Dermis lymphatic vessel endothelial cell (primary cell): ENCODE measurements around the gene GNG7. TPM values are rescaled to one million over a fixed set of nuclear protein-coding genes. Genes with fewer than 3 reads are reported as not detected.

Experiments
- total RNA-seq: library from RNA; depleted of rRNA; stranded (reverse); fragments of >200 nt; gene quantifications from 2 replicates; pipeline ENCODE4 v1.2.1, GENCODE V29; 2014

Gene GNG7
- total RNA-seq, result 1.4 TPM in 2 replicates

DNA sequence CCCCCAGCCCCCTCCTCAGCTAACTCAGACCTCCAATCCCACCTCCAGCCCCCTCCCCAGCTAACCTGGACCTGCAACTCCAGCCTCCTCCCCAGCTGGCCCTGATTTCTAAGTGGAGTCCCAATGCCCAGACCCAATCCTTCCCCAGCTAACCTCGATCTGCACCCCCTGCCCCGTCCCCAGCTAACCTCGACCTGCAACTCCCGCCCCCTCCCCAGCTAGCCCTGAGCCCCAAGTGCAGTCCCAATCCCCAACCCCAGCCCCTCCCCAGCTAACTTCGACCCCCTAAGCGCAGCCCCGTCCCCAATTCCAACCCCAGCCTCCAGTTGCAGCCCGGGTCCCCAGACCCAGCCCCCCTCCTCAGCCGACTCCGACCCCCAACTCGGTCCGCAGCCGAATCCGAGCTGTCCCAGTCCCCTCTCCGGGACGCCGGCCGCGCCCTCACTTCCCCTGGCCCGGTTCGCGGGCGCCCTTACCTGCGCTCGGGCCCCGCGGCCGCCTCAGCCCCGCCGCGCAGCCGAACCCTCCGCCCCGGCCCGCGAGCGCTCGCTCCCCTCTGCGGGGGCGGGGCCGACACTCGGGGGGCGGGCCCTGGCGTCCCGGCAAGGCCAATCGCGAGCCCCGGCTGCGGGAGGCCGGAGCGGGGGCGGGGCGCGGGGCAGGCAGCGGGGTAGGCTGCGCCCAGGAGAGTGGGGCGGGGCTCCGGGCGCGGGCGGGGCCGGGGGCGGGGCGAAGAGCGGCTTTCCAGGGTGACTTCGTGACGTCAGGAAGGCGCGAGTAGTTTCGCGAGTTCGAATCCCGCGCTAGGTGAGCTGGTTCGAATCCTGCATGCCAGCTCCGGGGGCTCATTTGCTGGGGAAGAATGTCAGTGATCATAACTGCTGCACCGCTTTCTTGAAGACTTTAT is at the start of gene GNG7:
TSS of gene GNG7 (minus strand) at position 525 of the 907 bp plus-strand sequence. CDS start 182,006 bp downstream, outside the sequence.

DNA sequence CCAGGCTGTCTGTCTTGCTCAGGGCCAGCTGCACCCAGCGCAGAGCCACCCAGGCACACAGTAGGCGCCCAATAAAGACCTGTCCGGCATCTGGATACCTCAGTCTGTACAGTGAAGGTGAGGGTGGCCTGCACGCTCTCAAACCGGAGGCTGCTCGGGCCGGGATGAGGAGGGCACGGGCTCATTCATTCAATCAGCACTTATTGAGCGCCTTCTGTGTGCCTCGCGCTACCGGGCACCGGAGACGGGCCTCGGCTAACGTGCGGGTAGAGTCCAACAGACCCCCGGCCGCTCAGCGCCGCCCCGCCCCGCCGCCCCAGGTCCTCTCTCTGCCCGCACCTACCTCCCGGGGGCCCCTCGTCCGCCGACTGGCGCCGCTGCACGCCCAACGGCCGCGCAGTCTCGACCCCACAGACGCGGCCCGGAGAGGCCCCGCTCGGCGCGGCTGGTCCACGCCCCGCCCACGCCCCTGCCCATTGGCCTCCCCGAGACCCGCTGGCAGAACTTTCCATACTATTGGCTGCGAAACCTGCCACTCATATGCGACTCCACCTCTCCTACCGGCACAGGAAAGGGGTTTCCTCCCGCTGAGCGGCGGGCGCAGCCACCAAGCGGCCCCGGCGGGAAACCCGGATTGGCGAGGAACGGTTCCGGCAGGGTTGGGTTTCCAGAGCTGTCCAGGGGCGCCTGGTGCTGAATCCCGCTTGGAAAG is 37.3 kb upstream of the GNG7 start, which contains the start of gene SLC39A3:
TSS of gene SLC39A3 (minus strand) at position 416 of the 712 bp plus-strand sequence. CDS start 2,760 bp downstream, outside the sequence.

DNA sequence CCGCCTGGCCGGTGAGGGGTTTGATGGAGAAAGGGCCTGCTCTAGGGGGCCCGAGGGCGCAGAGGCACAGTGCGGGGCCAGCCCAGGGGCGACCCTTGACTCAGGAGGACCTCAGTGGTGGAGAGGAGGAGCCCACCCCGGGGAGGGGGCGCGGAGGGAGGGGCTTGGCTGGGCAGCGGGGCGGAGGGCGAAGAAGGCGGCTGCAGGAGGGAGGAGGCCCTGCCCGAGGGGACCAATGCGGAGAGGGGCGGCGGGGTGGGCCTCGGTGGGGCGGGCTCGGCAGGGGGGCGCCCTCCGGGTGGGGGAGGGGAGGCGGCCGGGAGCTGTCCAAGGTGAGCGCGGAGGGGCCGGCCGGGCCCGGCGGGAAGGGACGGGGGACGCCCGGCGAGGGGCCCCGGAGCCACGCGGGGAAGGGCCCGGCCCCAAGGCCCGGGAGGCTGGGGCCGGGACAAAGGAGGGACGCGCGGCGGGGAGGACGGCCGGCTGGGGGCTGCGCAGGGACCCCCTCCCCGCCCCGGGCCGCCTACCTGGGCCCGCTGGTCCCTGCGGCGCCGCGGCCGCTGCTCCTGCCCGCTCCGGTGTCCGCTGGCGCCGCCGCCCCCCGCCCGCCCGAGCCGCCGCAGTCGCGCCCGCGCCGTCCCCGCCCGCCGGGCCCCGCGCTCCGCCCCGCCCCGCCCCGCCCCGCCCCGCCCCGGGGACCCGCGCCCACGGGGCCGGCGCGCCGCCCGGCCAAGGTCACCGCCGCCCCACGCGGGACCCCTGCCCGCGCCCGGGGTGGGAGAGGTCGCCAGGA is 18.5 kb upstream of the GNG7 start, which contains the start of gene DIRAS1:
TSS of gene DIRAS1 (minus strand) at position 596 of the 793 bp plus-strand sequence. CDS start 3,566 bp downstream, outside the sequence.

DNA sequence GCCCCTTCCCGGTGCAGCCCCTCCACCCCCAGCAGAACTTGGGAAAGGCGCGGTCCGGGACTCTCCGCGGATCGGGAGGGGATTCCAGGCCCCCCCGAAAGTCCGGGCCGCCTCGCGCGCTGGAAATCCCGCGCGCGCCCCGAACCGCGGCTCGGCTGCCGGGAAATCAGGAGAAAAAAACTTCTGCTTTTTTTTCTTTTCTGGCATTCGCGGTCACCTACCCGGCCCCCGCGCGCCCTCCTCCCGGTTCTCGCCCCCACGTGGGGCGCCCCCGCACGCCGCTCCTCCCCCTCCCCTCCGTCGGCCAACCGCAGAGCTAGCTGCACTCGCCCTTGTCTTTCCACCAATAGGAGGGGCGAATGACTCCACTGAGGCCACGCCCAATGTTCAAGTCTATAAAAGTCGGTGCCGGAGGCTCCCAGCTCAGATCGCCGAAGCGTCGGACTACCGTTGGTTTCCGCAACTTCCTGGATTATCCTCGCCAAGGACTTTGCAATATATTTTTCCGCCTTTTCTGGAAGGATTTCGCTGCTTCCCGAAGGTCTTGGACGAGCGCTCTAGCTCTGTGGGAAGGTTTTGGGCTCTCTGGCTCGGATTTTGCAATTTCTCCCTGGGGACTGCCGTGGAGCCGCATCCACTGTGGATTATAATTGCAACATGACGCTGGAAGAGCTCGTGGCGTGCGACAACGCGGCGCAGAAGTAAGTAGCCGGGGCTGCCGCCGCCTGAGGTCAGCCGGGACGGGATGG is 226.6 kb downstream of the GNG7 start, which contains the start of gene GADD45B:
TSS of gene GADD45B (plus strand) at position 426 of the 749 bp plus-strand sequence. CDS start at position 658, 232 bp downstream.

Other genes starting within 250 kb of the GNG7 start
- 36.4 and 36.7 TPM in 2 replicates for gene LMNB2, start 245.7 kb downstream of the GNG7 start, total RNA-seq
- gene GADD45B, start 226.6 kb downstream of the GNG7 start, total RNA-seq, result 36.7 and 106 TPM in 2 replicates
- gene DIRAS1, start 18.7 kb upstream of the GNG7 start, total RNA-seq, result 0.17 and 0.33 TPM in 2 replicates
- 16.1 and 16.9 TPM in 2 replicates for gene SLC39A3, start 37.3 kb upstream of the GNG7 start, total RNA-seq
- 27.4 and 27.6 TPM in 2 replicates for gene SGTA, start 80.6 kb upstream of the GNG7 start, total RNA-seq
- gene THOP1, start 82.8 kb upstream of the GNG7 start, total RNA-seq, result 37.2 and 46.7 TPM in 2 replicates
- gene ZNF554, start 117.2 kb upstream of the GNG7 start, total RNA-seq, result 3.4 and 3.9 TPM in 2 replicates
- 5.6 and 6.4 TPM in 2 replicates for gene ZNF555, start 138.8 kb upstream of the GNG7 start, total RNA-seq
- gene ZNF556, start 164.6 kb upstream of the GNG7 start, total RNA-seq, result not detected in 2 replicates
- gene ZNF57, start 198.2 kb upstream of the GNG7 start, total RNA-seq, result 2.6 and 4.2 TPM in 2 replicates
- gene ZNF77, start 242.3 kb upstream of the GNG7 start, total RNA-seq, result 3.6 and 5.7 TPM in 2 replicates